Progenitor cell of endocrine pancreas (in vitro differentiated cells): ENCODE results near the gene NPL. TPM values are rescaled to one million over a fixed set of nuclear protein-coding genes. Genes with fewer than 3 reads are reported as not detected.

Experiments used
- DNase-seq: peaks from one replicate; pipeline ENCODE4 v3.0.0; 2021; ENCODE audit warnings: low spot score; ENCODE audit not compliant: unreplicated experiment
- H3K27ac Mint-ChIP-seq: 2 replicates; pipeline ENCODE4 v1.8.0; 2021; ENCODE audit warnings: mild to moderate bottlenecking, moderate library complexity, mixed read lengths
- H3K27me3 Mint-ChIP-seq: 2 replicates; pipeline ENCODE4 v1.8.0; 2021; ENCODE audit warnings: mixed read lengths
- H3K36me3 Mint-ChIP-seq: 2 replicates; pipeline ENCODE4 v1.8.0; 2022; ENCODE audit warnings: mixed read lengths; ENCODE audit not compliant: insufficient read depth
- H3K4me1 Mint-ChIP-seq: 2 replicates; pipeline ENCODE4 v1.8.0; 2021; ENCODE audit warnings: low read depth, mixed read lengths
- H3K4me3 Mint-ChIP-seq: 2 replicates; pipeline ENCODE4 v1.8.0; 2021; ENCODE audit warnings: low read depth, mild to moderate bottlenecking, moderate library complexity, mixed read lengths
- H3K9me3 Mint-ChIP-seq: 2 replicates; pipeline ENCODE4 v1.8.0; 2021; ENCODE audit warnings: low read depth, mixed read lengths
- total RNA-seq: library from RNA; stranded (reverse); gene quantifications from 2 replicates; pipeline ENCODE4 v1.2.1, GENCODE V29; 2021
- TF ChIP-seq, protein P1 (sequence below): fragments of 200-600 bp; sonication (generic); IDR thresholded peaks from one replicate; pipeline ENCODE4 v1.5.0; 2021; ENCODE audit warnings: antibody characterized with exemption, mild to moderate bottlenecking; ENCODE audit not compliant: unreplicated experiment

Gene NPL
- total RNA-seq, 1 donor from 2014 or later = 2.0 TPM

DNA sequence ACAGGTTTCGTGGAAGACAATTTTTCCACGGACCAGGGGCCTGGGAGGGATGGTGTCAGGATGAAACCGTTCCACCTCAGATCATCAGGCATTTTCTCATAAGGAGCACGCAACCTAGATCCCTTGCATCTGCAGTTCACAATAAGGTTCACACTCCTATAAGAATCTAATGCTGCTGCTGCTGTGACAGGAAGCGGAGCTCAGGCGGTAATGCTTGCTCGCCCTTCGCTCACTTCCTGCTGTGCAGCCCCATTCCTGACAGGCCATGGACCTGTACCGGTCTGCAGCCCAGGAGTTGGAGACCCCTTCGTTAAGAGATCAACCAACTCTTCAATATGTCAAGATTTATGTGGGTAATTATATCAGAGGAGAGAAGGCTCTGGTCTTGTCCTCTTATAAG is 46.2 kb downstream of the NPL start:
- Mint-ChIP-seq H3K27me3 (no peaks in the 10 kb centered on the region), H3K9me3 (no peaks in the 10 kb centered on the region), H3K36me3 (peaks cover 4% of the 10 kb centered on the region), H3K27ac (no peak overlapping the region), H3K4me3 (no peak overlapping the region), H3K4me1 (peaks cover 12% of the 10 kb centered on the region)
- TF ChIP-seq, protein P1, sequence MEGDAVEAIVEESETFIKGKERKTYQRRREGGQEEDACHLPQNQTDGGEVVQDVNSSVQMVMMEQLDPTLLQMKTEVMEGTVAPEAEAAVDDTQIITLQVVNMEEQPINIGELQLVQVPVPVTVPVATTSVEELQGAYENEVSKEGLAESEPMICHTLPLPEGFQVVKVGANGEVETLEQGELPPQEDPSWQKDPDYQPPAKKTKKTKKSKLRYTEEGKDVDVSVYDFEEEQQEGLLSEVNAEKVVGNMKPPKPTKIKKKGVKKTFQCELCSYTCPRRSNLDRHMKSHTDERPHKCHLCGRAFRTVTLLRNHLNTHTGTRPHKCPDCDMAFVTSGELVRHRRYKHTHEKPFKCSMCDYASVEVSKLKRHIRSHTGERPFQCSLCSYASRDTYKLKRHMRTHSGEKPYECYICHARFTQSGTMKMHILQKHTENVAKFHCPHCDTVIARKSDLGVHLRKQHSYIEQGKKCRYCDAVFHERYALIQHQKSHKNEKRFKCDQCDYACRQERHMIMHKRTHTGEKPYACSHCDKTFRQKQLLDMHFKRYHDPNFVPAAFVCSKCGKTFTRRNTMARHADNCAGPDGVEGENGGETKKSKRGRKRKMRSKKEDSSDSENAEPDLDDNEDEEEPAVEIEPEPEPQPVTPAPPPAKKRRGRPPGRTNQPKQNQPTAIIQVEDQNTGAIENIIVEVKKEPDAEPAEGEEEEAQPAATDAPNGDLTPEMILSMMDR = no peak
- no peak for DNase-seq

DNA sequence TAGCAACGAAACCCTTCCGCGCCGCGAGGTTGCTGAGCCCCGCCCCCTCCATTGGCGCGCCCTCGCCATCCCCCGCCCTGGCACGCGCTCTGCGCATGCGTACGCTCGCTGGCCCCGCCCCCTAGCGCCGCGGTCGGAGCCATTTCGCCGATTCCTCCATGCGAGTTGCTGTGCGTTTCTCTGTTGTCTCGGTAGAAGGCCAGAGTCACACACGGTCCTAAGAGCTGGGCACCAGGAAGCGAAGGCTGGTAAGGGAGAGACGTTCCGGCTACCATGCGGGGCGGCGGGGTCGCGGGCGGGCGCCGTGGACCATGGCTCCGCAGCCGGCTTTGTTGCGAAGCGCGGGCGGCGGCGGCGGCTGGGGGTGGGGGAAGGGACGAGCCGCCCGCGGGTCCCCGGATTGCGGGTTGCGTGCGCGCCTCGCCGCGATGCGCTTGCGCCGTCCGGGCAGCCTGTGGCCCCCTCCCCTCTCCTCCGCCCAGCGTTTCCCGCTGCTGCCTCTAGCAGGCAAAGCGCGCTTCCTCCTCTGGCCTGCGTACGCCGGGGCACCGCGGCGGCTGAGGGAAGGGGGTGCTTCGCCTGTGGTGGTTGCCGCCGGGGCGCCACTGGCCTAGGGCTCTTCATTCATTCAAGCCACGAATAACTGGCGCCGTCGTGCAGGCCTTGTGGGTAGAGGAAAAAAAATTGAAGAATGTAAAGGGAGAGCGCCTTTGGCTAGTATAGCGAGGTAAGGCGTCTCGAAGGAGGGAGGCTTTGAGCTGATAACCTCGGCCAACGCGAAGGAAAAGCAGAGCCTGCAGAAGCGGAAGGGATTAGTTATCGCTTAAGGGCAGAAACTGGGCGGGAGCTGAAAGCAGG is 49.9 kb downstream of the NPL start, which contains the start of gene DHX9:
Gene DHX9, plus strand, starts transcription at position 139 of the 858 bp plus-strand sequence. CDS start 3,220 bp downstream, outside the sequence.
- peak within 1 kb of the TSS; percentile 100 for H3K27ac Mint-ChIP-seq
- peak; percentile 92 for DNase-seq
- H3K4me3 Mint-ChIP-seq = peak within 1 kb of the TSS; percentile 96
- TF ChIP-seq, protein P1 = peak; percentile 34
- peaks cover 33% of the 10 kb centered on the region for H3K4me1 Mint-ChIP-seq
- H3K9me3 Mint-ChIP-seq = no peaks in the 10 kb centered on the region
- H3K36me3 Mint-ChIP-seq = peaks cover 12% of the 10 kb centered on the region
- no peaks in the 10 kb centered on the region for H3K27me3 Mint-ChIP-seq

DNA sequence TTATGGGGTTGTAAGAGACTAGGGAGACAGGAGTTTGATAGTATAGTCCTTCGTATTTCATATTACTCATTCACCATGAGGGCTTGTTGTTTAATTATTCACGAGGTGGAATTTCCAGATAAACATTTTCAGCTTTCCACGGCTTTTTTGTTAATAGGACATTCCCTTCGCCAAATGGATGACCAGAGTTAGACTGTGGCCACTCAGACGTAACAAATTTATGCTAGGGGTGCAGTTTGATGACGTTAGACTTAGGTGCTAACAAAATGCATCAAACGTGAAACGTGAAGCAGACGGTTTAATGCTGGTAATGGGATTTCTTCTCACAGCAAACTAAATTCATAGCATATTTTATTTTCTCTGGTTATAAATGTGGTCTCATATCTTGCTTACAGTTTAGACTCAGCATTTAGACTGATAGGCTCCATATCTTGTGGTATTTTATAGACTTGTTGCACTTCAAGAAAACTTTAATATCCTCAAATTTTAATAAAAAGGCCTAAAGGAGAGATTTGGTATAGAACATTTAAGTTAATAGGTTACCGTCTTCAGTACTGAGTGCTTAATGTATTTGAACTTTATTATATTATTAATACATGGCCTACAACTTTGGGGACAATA is 51.9 kb downstream of the NPL start:
- H3K4me1 Mint-ChIP-seq = peaks cover 37% of the 10 kb centered on the region
- H3K36me3 Mint-ChIP-seq = peaks cover 23% of the 10 kb centered on the region
- peak overlapping the region; percentile 94 for H3K27ac Mint-ChIP-seq
- no peaks in the 10 kb centered on the region for H3K27me3 Mint-ChIP-seq
- peak overlapping the region; percentile 96 for H3K4me3 Mint-ChIP-seq
- DNase-seq = no peak
- TF ChIP-seq, protein P1 = no peak
- H3K9me3 Mint-ChIP-seq = no peaks in the 10 kb centered on the region

DNA sequence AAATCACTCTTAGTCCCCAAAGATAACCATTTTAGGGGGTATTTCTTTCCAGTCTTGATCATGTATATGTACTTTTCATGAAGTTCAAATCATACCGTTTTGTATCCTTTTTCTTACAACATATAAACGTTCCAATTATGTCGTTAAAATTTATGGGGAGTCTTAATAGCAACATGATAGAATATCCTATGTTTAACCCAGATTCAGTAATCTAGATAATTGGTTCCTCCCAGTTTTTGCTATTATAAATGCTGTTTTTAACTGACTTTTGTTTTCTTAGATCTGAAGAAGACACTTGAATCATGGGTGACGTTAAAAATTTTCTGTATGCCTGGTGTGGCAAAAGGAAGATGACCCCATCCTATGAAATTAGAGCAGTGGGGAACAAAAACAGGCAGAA is 52.7 kb downstream of the NPL start:
- Mint-ChIP-seq H3K27me3 (no peaks in the 10 kb centered on the region), H3K9me3 (no peaks in the 10 kb centered on the region), H3K27ac (no peak overlapping the region), H3K36me3 (peaks cover 31% of the 10 kb centered on the region), H3K4me1 (peaks cover 37% of the 10 kb centered on the region), H3K4me3 (peak overlapping the region; percentile 1)
- TF ChIP-seq, protein P1 = no peak
- DNase-seq = no peak

DNA sequence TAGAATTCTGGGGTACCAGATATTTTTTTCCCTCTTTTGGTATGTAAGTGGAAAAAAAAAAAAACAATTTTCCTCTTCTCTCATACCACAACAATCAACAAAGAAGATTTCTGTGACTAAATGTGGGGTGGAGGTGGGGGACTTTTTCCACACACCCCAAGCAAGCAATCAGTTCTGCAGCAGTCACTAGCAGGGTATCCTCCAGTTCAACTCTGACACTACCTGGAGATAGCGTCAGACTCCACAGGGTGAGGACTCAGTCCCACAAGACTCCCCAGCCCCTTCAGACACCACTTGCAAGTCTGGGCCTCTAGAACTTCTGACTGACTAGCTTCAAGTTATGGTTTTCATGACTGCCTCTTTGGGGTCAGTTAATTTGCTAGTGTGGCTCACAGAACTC is 55.8 kb downstream of the NPL start:
- no peaks in the 10 kb centered on the region for H3K27me3 Mint-ChIP-seq
- TF ChIP-seq, protein P1 = no peak
- no peaks in the 10 kb centered on the region for H3K9me3 Mint-ChIP-seq
- H3K4me3 Mint-ChIP-seq = no peak overlapping the region
- peaks cover 29% of the 10 kb centered on the region for H3K4me1 Mint-ChIP-seq
- H3K36me3 Mint-ChIP-seq = peaks cover 46% of the 10 kb centered on the region
- no peak for DNase-seq
- H3K27ac Mint-ChIP-seq = no peak overlapping the region
